ENCODE results near the gene UVSSA. TPM values are rescaled to one million over a fixed set of nuclear protein-coding genes. Genes with fewer than 3 reads are reported as not detected.

Gene UVSSA
- polyA plus RNA-seq, 1 of the 3 experiments (the other 2 are of a cell fraction) = 14.9 TPM

- no peak for TF ChIP-seq CTCF (IDR thresholded peaks at IDR 0.05)
- TF ChIP-seq GATA2 (CRISPR knock-in tag; IDR thresholded peaks at IDR 0.05) = no peak
- TF ChIP-seq SMC3 (IDR thresholded peaks at IDR 0.05; ENCODE audit: low read depth, low read length) = no peak
- TF ChIP-seq NFIC (IDR thresholded peaks at IDR 0.05; ENCODE audit: borderline replicate concordance) = no peak; the same call in 1 of the 2 replicates
- no peak for TF ChIP-seq TEAD4 (IDR thresholded peaks at IDR 0.05; ENCODE audit: borderline replicate concordance, insufficient read depth)
- TF ChIP-seq RCOR1 (IDR thresholded peaks at IDR 0.05; ENCODE audit: low read length) = peak; percentile 23; the same call in 1 of the 2 replicates
- no peak for TF ChIP-seq ZBTB33 (IDR thresholded peaks at IDR 0.05; ENCODE audit: borderline replicate concordance, low read depth)
- no peak; the same call in 1 of the 2 replicates for TF ChIP-seq TAF1 (IDR thresholded peaks at IDR 0.05; ENCODE audit: borderline replicate concordance, low read depth, low read length)
These were observed at the start of gene UVSSA (continued) for GRCh38 chr4:1346781-1347409.

DNA sequence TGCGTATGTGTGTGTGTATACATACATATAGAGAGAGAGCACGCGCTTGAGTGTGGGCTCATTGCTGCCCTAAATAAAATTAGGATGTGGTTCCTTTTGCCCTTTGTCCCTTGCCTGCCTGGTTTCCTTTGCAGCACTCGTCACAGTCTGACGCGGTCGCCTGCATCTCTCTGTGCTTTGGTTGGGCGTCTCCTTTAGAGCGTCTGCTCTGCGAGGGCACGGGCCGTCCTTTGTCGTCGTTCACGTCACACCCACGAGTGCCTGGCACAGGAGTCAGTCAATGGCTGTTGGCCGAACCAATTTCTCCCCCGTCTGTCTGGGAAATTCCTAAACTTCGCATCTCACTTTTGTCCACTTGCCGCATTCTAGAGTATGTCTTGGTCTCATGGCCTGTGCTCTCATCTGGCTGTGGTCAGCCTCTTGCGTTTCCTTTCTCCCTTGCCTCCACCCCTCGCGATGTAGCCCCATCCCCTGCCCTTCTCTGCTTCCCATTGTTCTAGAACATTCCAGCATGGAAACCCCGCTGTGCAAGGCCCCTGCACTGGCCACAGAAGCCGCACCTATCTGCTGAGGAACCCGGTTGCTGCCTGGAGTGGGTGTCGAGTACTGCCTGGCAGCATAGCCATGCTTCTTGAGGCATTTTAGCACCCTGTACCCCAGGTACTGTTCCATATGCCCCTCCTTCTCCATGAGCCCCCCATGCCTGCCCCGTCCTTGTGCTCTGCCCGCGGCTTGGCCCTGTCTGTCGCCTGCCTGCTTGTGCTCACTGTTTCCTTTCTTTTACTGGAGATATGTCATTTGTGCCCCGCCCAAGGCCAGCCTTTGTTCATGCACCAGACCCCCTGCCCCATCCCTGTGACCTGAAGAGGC lies 49.3 kb upstream of the UVSSA start:
- WGBS (ENCODE audit: low lambda C conversion rate) = 96% methylated on average over 31 of the region's 32 CpGs
- no peaks in the 10 kb centered on the region for H3K27me3 ChIP-seq (ENCODE audit: insufficient read depth)
- H4K20me1 ChIP-seq (ENCODE audit: insufficient read depth) = peaks cover 75% of the 10 kb centered on the region
- H3K9ac ChIP-seq = no peak overlapping the region
- no peak for DNase-seq
- CTCF ChIA-PET = no interaction called here
- POLR2A ChIA-PET = no interaction called here
- no peak overlapping the region for H3K4me2 ChIP-seq
- TF ChIP-seq RFX5 (IDR thresholded peaks at IDR 0.05; ENCODE audit: low read length) = no peak
- TF ChIP-seq EP300 (IDR thresholded peaks at IDR 0.05; ENCODE audit: borderline replicate concordance in 1 of 2, low read depth in 1 of 2, low read length in 1 of 2) = no peak
- no peak for TF ChIP-seq SMC3 (IDR thresholded peaks at IDR 0.05; ENCODE audit: low read depth, low read length)
- no peak for TF ChIP-seq RAD21 (IDR thresholded peaks at IDR 0.05; ENCODE audit: low read length)
- TF ChIP-seq ZBTB33 (IDR thresholded peaks at IDR 0.05; ENCODE audit: borderline replicate concordance, low read depth) = no peak
- TF ChIP-seq NRF1 (IDR thresholded peaks at IDR 0.05; ENCODE audit: low read depth, low read length) = no peak
- TF ChIP-seq EZH2phosphoT487 (IDR thresholded peaks at IDR 0.05; ENCODE audit: borderline replicate concordance, low read depth) = no peak
- no peak for TF ChIP-seq USF2 (IDR thresholded peaks at IDR 0.05; ENCODE audit: borderline replicate concordance, low read depth, low read length)
- TF ChIP-seq TEAD4 (IDR thresholded peaks at IDR 0.05; ENCODE audit: borderline replicate concordance, insufficient read depth) = no peak
- TF ChIP-seq, protein P1, sequence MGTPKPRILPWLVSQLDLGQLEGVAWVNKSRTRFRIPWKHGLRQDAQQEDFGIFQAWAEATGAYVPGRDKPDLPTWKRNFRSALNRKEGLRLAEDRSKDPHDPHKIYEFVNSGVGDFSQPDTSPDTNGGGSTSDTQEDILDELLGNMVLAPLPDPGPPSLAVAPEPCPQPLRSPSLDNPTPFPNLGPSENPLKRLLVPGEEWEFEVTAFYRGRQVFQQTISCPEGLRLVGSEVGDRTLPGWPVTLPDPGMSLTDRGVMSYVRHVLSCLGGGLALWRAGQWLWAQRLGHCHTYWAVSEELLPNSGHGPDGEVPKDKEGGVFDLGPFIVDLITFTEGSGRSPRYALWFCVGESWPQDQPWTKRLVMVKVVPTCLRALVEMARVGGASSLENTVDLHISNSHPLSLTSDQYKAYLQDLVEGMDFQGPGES (IDR thresholded peaks at IDR 0.05; ENCODE audit: low read depth, low read length) = no peak
- peaks cover 5% of the 10 kb centered on the region for H3F3A ChIP-seq (replicated peaks; ENCODE audit: insufficient read depth)
- H3K4me1 ChIP-seq (ENCODE audit: control insufficient read depth in 1 of 2, insufficient read depth in 2 of 2, low read depth in 1 of 2, low read length in 1 of 2) = peaks cover 0 to 3% of the 10 kb centered on the region in 2 experiments; a peak in 1 of 4 replicates
- H3K36me3 ChIP-seq (replicated peaks in 1 of 2; ENCODE audit: control insufficient read depth in 1 of 2, insufficient read depth in 2 of 2, low read length in 1 of 2) = peaks cover 7 to 24% of the 10 kb centered on the region in 2 experiments
- H3K9me3 ChIP-seq = no peaks in the 10 kb centered on the region
- peaks cover 91% of the 10 kb centered on the region for H3K79me2 ChIP-seq (ENCODE audit: insufficient read depth)
- H2AFZ ChIP-seq (ENCODE audit: low read depth) = no peak overlapping the region
- H3K4me3 ChIP-seq (ENCODE audit: low read depth in 2 of 2, low read length in 1 of 2) = no peak overlapping the region
- H3K27ac ChIP-seq (ENCODE audit: low read depth in 2 of 2, low read length in 1 of 2) = no peak overlapping the region
- no peaks in the 10 kb centered on the region for H3K9me2 ChIP-seq

Data from SK-N-SH (cell line).